Osteoblast (primary cell): Measurements from ENCODE around the gene KCNJ18. TPM values are rescaled to one million over a fixed set of nuclear protein-coding genes. Genes with fewer than 3 reads are reported as not detected.
"Not testable (repeated sequence)": the region's sequence is repeated elsewhere in the genome, so short reads cannot be mapped to it uniquely, and the experiment has no call there.

Experiments
- DNase-seq: peaks from one replicate; pipeline ENCODE4 v3.0.0; 2011; ENCODE audit warnings: low spot score, mixed read lengths; ENCODE audit not compliant: insufficient read length; ENCODE audit errors: missing footprints
- H2AFZ ChIP-seq: 2 replicates; pipeline ENCODE4 v1.6.0; 2011; ENCODE audit warnings: mild to moderate bottlenecking, low read length
- H3K27ac ChIP-seq: 2 replicates; pipeline ENCODE4 v1.5.1; 2011; ENCODE audit warnings: mild to moderate bottlenecking, low read depth, low read length, moderate library complexity
- H3K27me3 ChIP-seq: 2 replicates; pipeline ENCODE4 v1.6.0; 2012; ENCODE audit warnings: mild to moderate bottlenecking, control low read depth, inconsistent platforms, low read length, moderate library complexity; ENCODE audit not compliant: insufficient read depth
- H3K36me3 ChIP-seq: 2 replicates; pipeline ENCODE4 v1.5.1; 2011; ENCODE audit warnings: mild to moderate bottlenecking, low read length, control low read depth, moderate library complexity; ENCODE audit not compliant: insufficient read depth
- H3K4me1 ChIP-seq: 2 replicates; pipeline ENCODE4 v1.5.1; 2011; ENCODE audit warnings: mild to moderate bottlenecking, low read length, control low read depth, moderate library complexity; ENCODE audit not compliant: insufficient read depth
- H3K4me2 ChIP-seq: 2 replicates; pipeline ENCODE4 v1.6.0; 2011; ENCODE audit warnings: mild to moderate bottlenecking, low read length; ENCODE audit not compliant: insufficient read depth
- H3K4me3 ChIP-seq: fragments of 200-600 bp; sonication (generic); 3 replicates; pipeline ENCODE4 v1.5.1; 2012; ENCODE audit warnings: mild to moderate bottlenecking, low read length, inconsistent platforms; ENCODE audit not compliant: insufficient read depth
- H3K79me2 ChIP-seq: 2 replicates; pipeline ENCODE4 v1.6.0; 2012; ENCODE audit warnings: mild to moderate bottlenecking, low read length, control low read depth, inconsistent platforms; ENCODE audit not compliant: insufficient read depth
- H3K9me3 ChIP-seq: 2 replicates; pipeline ENCODE4 v1.5.1; 2011; ENCODE audit warnings: low read depth, low read length, control low read depth
- H4K20me1 ChIP-seq: 2 replicates; pipeline ENCODE4 v1.6.0; 2012; ENCODE audit warnings: mild to moderate bottlenecking, low read length, control low read depth; ENCODE audit not compliant: insufficient read depth
- CTCF ChIP-seq: IDR thresholded peaks from 2 replicates; pipeline ENCODE4 v1.5.1; 2011; ENCODE audit warnings: mild to moderate bottlenecking, low read depth, low read length, moderate library complexity; ENCODE audit errors: extremely low read depth
- total RNA-seq: library from RNA; depleted of rRNA; stranded (reverse); fragments of >200 nt; gene quantifications from 2 replicates; pipeline ENCODE4 v1.2.3, GENCODE V29; 2012

Gene KCNJ18
- total RNA-seq, 1 donor: not detected

- H3K4me1 ChIP-seq, H3K27me3 ChIP-seq, H3K79me2 ChIP-seq, H3K36me3 ChIP-seq, DNase-seq, H3K27ac ChIP-seq, H3K4me2 ChIP-seq, H3K4me3 ChIP-seq, H3K9me3 ChIP-seq, H2AFZ ChIP-seq, H4K20me1 ChIP-seq: not testable (repeated sequence)
These were observed 9.1 kb upstream of the KCNJ18 start for GRCh38 chr17:21683142-21683712.

- not testable (repeated sequence) for H3K27ac ChIP-seq, DNase-seq, H3K79me2 ChIP-seq, H3K36me3 ChIP-seq, H3K4me1 ChIP-seq, H2AFZ ChIP-seq, H3K4me3 ChIP-seq, H3K4me2 ChIP-seq, H4K20me1 ChIP-seq, H3K9me3 ChIP-seq, H3K27me3 ChIP-seq
These were observed 8.4 kb upstream of the KCNJ18 start for GRCh38 chr17:21683897-21684296.

- H3K27me3 ChIP-seq, H3K79me2 ChIP-seq, H3K4me3 ChIP-seq, DNase-seq, H3K9me3 ChIP-seq, H3K4me1 ChIP-seq, H4K20me1 ChIP-seq, H2AFZ ChIP-seq, H3K36me3 ChIP-seq, H3K27ac ChIP-seq, H3K4me2 ChIP-seq: not testable (repeated sequence)
These were observed 7.9 kb upstream of the KCNJ18 start for GRCh38 chr17:21684384-21684783.

GRCh38 chr17:21685061-21685795 lies 7.1 kb upstream of the KCNJ18 start:
- H2AFZ ChIP-seq, H3K79me2 ChIP-seq, DNase-seq, H3K36me3 ChIP-seq, H3K4me2 ChIP-seq, H3K27ac ChIP-seq, H3K4me3 ChIP-seq, H3K4me1 ChIP-seq, H3K27me3 ChIP-seq, H3K9me3 ChIP-seq, H4K20me1 ChIP-seq: not testable (repeated sequence)

- no peaks in the 10 kb centered on the region for H3K4me1 ChIP-seq
- no peak overlapping the region for H3K27ac ChIP-seq
- no peaks in the 10 kb centered on the region for H4K20me1 ChIP-seq
- no peaks in the 10 kb centered on the region for H3K36me3 ChIP-seq
- no peaks in the 10 kb centered on the region for H3K9me3 ChIP-seq
- H3K4me3 ChIP-seq: no peak overlapping the region
- peak; percentile 48 for DNase-seq
- H3K4me2 ChIP-seq: no peak overlapping the region
- TF ChIP-seq CTCF: no peak
- no peaks in the 10 kb centered on the region for H3K79me2 ChIP-seq
- no peak overlapping the region for H2AFZ ChIP-seq
- no peaks in the 10 kb centered on the region for H3K27me3 ChIP-seq
These were observed 5.9 kb upstream of the KCNJ18 start for GRCh38 chr17:21686165-21687015.
